ENCODE measurements around the gene ITPRID2. TPM values are rescaled to one million over a fixed set of nuclear protein-coding genes. Genes with fewer than 3 reads are reported as not detected.
A peak's percentile ranks its signal among the peaks of the same experiment; 100 is the strongest.

ITPRID2 gene
- total RNA-seq, 1 experiment from 2014 or later, result 375 TPM

DNA sequence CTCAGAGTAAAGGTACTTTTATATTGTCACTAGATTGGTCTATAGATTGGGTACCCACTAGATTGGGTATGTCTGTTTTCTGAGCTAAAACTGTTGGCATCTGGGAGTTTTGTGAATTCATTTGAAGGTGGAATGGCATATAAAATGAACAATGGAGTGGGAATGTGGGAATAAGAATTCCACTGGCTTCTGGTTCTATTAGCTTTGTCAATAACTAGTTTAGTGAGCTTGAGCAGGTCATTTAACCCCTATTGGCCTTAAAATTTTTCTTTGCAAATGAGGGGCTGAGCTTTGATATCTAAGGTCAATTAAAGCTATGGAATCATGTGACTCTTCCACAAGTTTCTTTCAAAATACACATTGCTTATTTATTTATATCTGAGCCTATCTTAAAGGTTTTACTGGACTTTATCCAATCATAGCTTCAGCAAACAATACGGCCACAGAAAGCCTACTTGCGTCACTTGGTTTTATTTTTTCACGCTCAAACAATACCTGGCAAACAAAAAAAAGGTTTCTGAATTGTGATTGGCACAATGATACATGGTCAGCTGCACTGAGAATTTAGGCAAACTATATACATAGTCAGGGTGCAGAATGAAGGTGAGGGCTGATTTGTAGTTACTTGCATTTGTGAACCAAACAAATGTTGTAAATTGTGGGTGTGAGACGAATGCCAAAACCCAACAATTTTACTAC lies 28.8 kb upstream of the ITPRID2 start:
- intact Hi-C loops (cut with micrococcal nuclease; ENCODE audit: unreplicated experiment), result no loop called here
- CTCF ChIA-PET, result no interaction called here
- no TSS peak for BruUV-seq (replicated peaks)
- TF ChIP-seq, protein P1, sequence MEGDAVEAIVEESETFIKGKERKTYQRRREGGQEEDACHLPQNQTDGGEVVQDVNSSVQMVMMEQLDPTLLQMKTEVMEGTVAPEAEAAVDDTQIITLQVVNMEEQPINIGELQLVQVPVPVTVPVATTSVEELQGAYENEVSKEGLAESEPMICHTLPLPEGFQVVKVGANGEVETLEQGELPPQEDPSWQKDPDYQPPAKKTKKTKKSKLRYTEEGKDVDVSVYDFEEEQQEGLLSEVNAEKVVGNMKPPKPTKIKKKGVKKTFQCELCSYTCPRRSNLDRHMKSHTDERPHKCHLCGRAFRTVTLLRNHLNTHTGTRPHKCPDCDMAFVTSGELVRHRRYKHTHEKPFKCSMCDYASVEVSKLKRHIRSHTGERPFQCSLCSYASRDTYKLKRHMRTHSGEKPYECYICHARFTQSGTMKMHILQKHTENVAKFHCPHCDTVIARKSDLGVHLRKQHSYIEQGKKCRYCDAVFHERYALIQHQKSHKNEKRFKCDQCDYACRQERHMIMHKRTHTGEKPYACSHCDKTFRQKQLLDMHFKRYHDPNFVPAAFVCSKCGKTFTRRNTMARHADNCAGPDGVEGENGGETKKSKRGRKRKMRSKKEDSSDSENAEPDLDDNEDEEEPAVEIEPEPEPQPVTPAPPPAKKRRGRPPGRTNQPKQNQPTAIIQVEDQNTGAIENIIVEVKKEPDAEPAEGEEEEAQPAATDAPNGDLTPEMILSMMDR (IDR thresholded peaks at IDR 0.05; ENCODE audit: unreplicated experiment), result no peak
- no peaks in the 10 kb centered on the region for H3K36me3 Mint-ChIP-seq (ENCODE audit: insufficient read depth, unreplicated experiment)
- no peak overlapping the region for H3K27ac Mint-ChIP-seq (ENCODE audit: unreplicated experiment)
- H3K4me1 Mint-ChIP-seq (ENCODE audit: low read depth, unreplicated experiment), result no peaks in the 10 kb centered on the region
- DNase-seq, result no peak
- H3K27me3 Mint-ChIP-seq (ENCODE audit: unreplicated experiment), result no peaks in the 10 kb centered on the region
- H3K4me3 Mint-ChIP-seq (ENCODE audit: low read depth, unreplicated experiment), result no peak overlapping the region
- peaks cover 3% of the 10 kb centered on the region for H3K9me3 Mint-ChIP-seq (ENCODE audit: low read depth, unreplicated experiment)

DNA sequence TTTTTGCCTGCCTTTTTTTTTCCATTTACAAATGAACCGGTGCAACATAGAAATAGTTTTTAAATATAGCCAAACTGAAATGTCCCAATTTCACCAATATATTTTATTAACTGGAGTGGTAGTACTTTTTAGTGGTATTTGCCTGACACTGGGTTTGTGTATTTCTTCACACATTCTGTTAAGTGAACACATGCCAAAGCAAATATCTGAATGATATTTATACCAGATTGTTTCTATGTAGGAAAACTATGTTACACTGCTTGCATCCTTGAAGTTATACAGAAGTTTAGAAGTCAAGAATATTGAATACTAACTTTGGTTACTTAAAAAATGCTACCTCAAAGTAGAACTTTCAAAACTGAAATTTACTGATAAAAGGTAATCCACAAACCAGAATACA lies 19.4 kb upstream of the ITPRID2 start:
- Mint-ChIP-seq H3K9me3 (ENCODE audit: low read depth, unreplicated experiment) (no peaks in the 10 kb centered on the region), H3K4me3 (ENCODE audit: low read depth, unreplicated experiment) (no peak overlapping the region), H3K36me3 (ENCODE audit: insufficient read depth, unreplicated experiment) (no peaks in the 10 kb centered on the region), H3K27ac (ENCODE audit: unreplicated experiment) (no peak overlapping the region), H3K27me3 (ENCODE audit: unreplicated experiment) (no peaks in the 10 kb centered on the region), H3K4me1 (ENCODE audit: low read depth, unreplicated experiment) (no peaks in the 10 kb centered on the region)
- DNase-seq, result no peak
- no TSS peak for BruUV-seq (replicated peaks)
- TF ChIP-seq, protein P1 (IDR thresholded peaks at IDR 0.05; ENCODE audit: unreplicated experiment), result no peak
- CTCF ChIA-PET, result no interaction called here
- intact Hi-C loops (cut with micrococcal nuclease; ENCODE audit: unreplicated experiment), result no loop called here

DNA sequence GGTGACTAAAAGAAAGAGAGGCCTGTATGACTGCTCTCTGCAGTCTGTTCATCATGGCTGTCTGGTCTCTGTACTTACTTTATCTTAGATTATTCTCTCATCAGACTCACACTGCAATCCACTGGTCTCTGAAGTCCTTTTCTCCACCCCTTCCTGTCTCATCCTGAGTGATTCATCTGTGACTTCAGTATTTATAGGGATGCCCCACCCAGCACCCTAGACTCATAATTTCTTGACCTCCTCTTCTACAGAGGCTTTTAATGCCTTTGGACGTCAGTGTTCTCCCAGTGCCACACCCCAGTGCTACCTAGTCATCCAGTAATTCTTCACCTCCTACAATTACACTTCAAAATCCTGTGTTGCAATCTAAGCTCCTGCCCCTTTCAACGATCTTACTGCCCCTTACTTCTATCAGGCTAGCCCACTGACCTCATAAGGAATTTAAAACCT lies 14.9 kb upstream of the ITPRID2 start:
- Mint-ChIP-seq H3K36me3 (ENCODE audit: insufficient read depth, unreplicated experiment) (no peaks in the 10 kb centered on the region), H3K27ac (ENCODE audit: unreplicated experiment) (no peak overlapping the region), H3K4me1 (ENCODE audit: low read depth, unreplicated experiment) (no peaks in the 10 kb centered on the region), H3K9me3 (ENCODE audit: low read depth, unreplicated experiment) (no peaks in the 10 kb centered on the region), H3K4me3 (ENCODE audit: low read depth, unreplicated experiment) (no peak overlapping the region), H3K27me3 (ENCODE audit: unreplicated experiment) (no peaks in the 10 kb centered on the region)
- DNase-seq, result peak; percentile 26
- intact Hi-C loops (cut with micrococcal nuclease; ENCODE audit: unreplicated experiment), result no loop called here
- no TSS peak for BruUV-seq (replicated peaks)
- CTCF ChIA-PET, result interaction anchor here (1.1 to 1.4 kb wide), 3 partner anchors 23 to 134 kb away, joined by 4 to 5 read pairs (median 4); no protein-coding TSS in a partner anchor
- TF ChIP-seq, protein P1 (IDR thresholded peaks at IDR 0.05; ENCODE audit: unreplicated experiment), result no peak

DNA sequence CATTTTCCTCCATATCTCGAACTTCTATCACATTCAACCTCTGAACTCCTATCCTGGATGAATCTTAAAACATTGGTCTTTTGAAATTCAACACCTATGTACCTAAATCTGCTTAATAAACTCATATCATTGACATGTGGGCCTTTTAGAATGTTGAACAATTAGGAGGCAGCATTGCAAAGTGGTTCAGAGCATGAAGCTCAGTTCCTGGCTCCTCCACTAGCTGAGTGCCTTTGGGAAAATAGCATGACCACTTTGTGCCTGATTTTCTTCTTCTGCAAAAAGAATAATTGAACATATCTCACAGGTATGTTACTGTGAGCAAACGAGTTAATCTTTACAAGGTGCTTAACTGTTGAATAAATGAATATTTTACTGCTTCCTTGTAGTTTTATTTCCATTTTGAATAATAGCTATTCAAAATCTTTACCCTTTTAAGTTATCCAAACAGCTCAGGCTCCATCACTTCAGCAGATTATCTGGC lies 14.3 kb upstream of the ITPRID2 start:
- Mint-ChIP-seq H3K9me3 (ENCODE audit: low read depth, unreplicated experiment) (no peaks in the 10 kb centered on the region), H3K27ac (ENCODE audit: unreplicated experiment) (no peak overlapping the region), H3K4me1 (ENCODE audit: low read depth, unreplicated experiment) (no peaks in the 10 kb centered on the region), H3K27me3 (ENCODE audit: unreplicated experiment) (no peaks in the 10 kb centered on the region), H3K36me3 (ENCODE audit: insufficient read depth, unreplicated experiment) (no peaks in the 10 kb centered on the region), H3K4me3 (ENCODE audit: low read depth, unreplicated experiment) (no peak overlapping the region)
- CTCF ChIA-PET, result interaction anchor here (1.0 to 1.4 kb wide), 3 partner anchors 18 to 27 kb away, joined by 3 to 5 read pairs (median 4); no protein-coding TSS in a partner anchor
- intact Hi-C loops (cut with micrococcal nuclease; ENCODE audit: unreplicated experiment), result no loop called here
- BruUV-seq (replicated peaks), result no TSS peak
- DNase-seq, result no peak
- TF ChIP-seq, protein P1 (IDR thresholded peaks at IDR 0.05; ENCODE audit: unreplicated experiment), result no peak

Measured in Calu3 (cell line).